ENCODE results near the gene FOXO6. TPM values are rescaled to one million over a fixed set of nuclear protein-coding genes. Genes with fewer than 3 reads are reported as not detected.

Gene FOXO6
- total RNA-seq, 1 donor: 0.31 TPM

GRCh38 chr1:41420351-41420750, 59.1 kb downstream of the FOXO6 start:
- Histone ChIP-seq H3K27me3 (ENCODE audit: insufficient read depth, low read length) (no peaks in the 10 kb centered on the region), H3K4me3 (ENCODE audit: low read length) (no peak overlapping the region), H3K4me1 (ENCODE audit: insufficient read depth, low read length) (peaks cover 8% of the 10 kb centered on the region), H3K9me3 (ENCODE audit: low read depth, low read length) (no peaks in the 10 kb centered on the region)

- H3K4me3 ChIP-seq (ENCODE audit: low read length): no peak overlapping the region
- H3K27me3 ChIP-seq (ENCODE audit: insufficient read depth, low read length): no peaks in the 10 kb centered on the region
- no peaks in the 10 kb centered on the region for H3K9me3 ChIP-seq (ENCODE audit: low read depth, low read length)
- H3K4me1 ChIP-seq (ENCODE audit: insufficient read depth, low read length): peaks cover 8% of the 10 kb centered on the region
These were observed 59.6 kb downstream of the FOXO6 start for GRCh38 chr1:41420860-41421259.

- Histone ChIP-seq H3K27me3 (ENCODE audit: insufficient read depth, low read length) (no peaks in the 10 kb centered on the region), H3K9me3 (ENCODE audit: low read depth, low read length) (no peaks in the 10 kb centered on the region), H3K4me3 (ENCODE audit: low read length) (no peak overlapping the region), H3K4me1 (ENCODE audit: insufficient read depth, low read length) (peaks cover 7% of the 10 kb centered on the region)
These were observed 61.1 kb downstream of the FOXO6 start for GRCh38 chr1:41422306-41422705.

- H3K27me3 ChIP-seq (ENCODE audit: insufficient read depth, low read length): no peaks in the 10 kb centered on the region
- no peaks in the 10 kb centered on the region for H3K9me3 ChIP-seq (ENCODE audit: low read depth, low read length)
- H3K4me3 ChIP-seq (ENCODE audit: low read length): no peak overlapping the region
- peaks cover 12% of the 10 kb centered on the region for H3K4me1 ChIP-seq (ENCODE audit: insufficient read depth, low read length)
These were observed 62.4 kb downstream of the FOXO6 start for GRCh38 chr1:41423511-41424191.

- H3K9me3 ChIP-seq (ENCODE audit: low read depth, low read length): no peaks in the 10 kb centered on the region
- peaks cover 22% of the 10 kb centered on the region for H3K4me1 ChIP-seq (ENCODE audit: insufficient read depth, low read length)
- H3K4me3 ChIP-seq (ENCODE audit: low read length): no peak overlapping the region
- H3K27me3 ChIP-seq (ENCODE audit: insufficient read depth, low read length): no peaks in the 10 kb centered on the region
These were observed 63.4 kb downstream of the FOXO6 start for GRCh38 chr1:41424581-41425118.

- Histone ChIP-seq H3K9me3 (ENCODE audit: low read depth, low read length) (no peaks in the 10 kb centered on the region), H3K4me1 (ENCODE audit: insufficient read depth, low read length) (peaks cover 24% of the 10 kb centered on the region), H3K4me3 (ENCODE audit: low read length) (no peak overlapping the region), H3K27me3 (ENCODE audit: insufficient read depth, low read length) (no peaks in the 10 kb centered on the region)
These were observed 64.1 kb downstream of the FOXO6 start for GRCh38 chr1:41425369-41425768.

- no peaks in the 10 kb centered on the region for H3K9me3 ChIP-seq (ENCODE audit: low read depth, low read length)
- H3K4me1 ChIP-seq (ENCODE audit: insufficient read depth, low read length): peaks cover 24% of the 10 kb centered on the region
- H3K27me3 ChIP-seq (ENCODE audit: insufficient read depth, low read length): no peaks in the 10 kb centered on the region
- no peak overlapping the region for H3K4me3 ChIP-seq (ENCODE audit: low read length)
These were observed 65.1 kb downstream of the FOXO6 start for GRCh38 chr1:41426201-41426890.

GRCh38 chr1:41427122-41427913, 66.1 kb downstream of the FOXO6 start:
- no peaks in the 10 kb centered on the region for H3K9me3 ChIP-seq (ENCODE audit: low read depth, low read length)
- H3K4me3 ChIP-seq (ENCODE audit: low read length): no peak overlapping the region
- no peaks in the 10 kb centered on the region for H3K27me3 ChIP-seq (ENCODE audit: insufficient read depth, low read length)
- H3K4me1 ChIP-seq (ENCODE audit: insufficient read depth, low read length): peaks cover 27% of the 10 kb centered on the region

GRCh38 chr1:41427916-41428737, 66.9 kb downstream of the FOXO6 start:
- H3K9me3 ChIP-seq (ENCODE audit: low read depth, low read length): no peaks in the 10 kb centered on the region
- peaks cover 30% of the 10 kb centered on the region for H3K4me1 ChIP-seq (ENCODE audit: insufficient read depth, low read length)
- no peaks in the 10 kb centered on the region for H3K27me3 ChIP-seq (ENCODE audit: insufficient read depth, low read length)
- no peak overlapping the region for H3K4me3 ChIP-seq (ENCODE audit: low read length)

GRCh38 chr1:41428738-41429640, 67.8 kb downstream of the FOXO6 start:
- Histone ChIP-seq H3K4me1 (ENCODE audit: insufficient read depth, low read length) (peaks cover 30% of the 10 kb centered on the region), H3K9me3 (ENCODE audit: low read depth, low read length) (no peaks in the 10 kb centered on the region), H3K27me3 (ENCODE audit: insufficient read depth, low read length) (no peaks in the 10 kb centered on the region), H3K4me3 (ENCODE audit: low read length) (no peak overlapping the region)

GRCh38 chr1:41429641-41430035, 68.4 kb downstream of the FOXO6 start:
- Histone ChIP-seq H3K4me3 (ENCODE audit: low read length) (no peak overlapping the region), H3K9me3 (ENCODE audit: low read depth, low read length) (no peaks in the 10 kb centered on the region), H3K4me1 (ENCODE audit: insufficient read depth, low read length) (peaks cover 30% of the 10 kb centered on the region), H3K27me3 (ENCODE audit: insufficient read depth, low read length) (no peaks in the 10 kb centered on the region)

GRCh38 chr1:41430069-41430468, 68.8 kb downstream of the FOXO6 start:
- Histone ChIP-seq H3K9me3 (ENCODE audit: low read depth, low read length) (no peaks in the 10 kb centered on the region), H3K4me1 (ENCODE audit: insufficient read depth, low read length) (peaks cover 30% of the 10 kb centered on the region), H3K27me3 (ENCODE audit: insufficient read depth, low read length) (no peaks in the 10 kb centered on the region), H3K4me3 (ENCODE audit: low read length) (no peak overlapping the region)

GRCh38 chr1:41430582-41430981, 69.3 kb downstream of the FOXO6 start:
- Histone ChIP-seq H3K9me3 (ENCODE audit: low read depth, low read length) (no peaks in the 10 kb centered on the region), H3K4me3 (ENCODE audit: low read length) (no peak overlapping the region), H3K27me3 (ENCODE audit: insufficient read depth, low read length) (peaks cover under 1% of the 10 kb centered on the region), H3K4me1 (ENCODE audit: insufficient read depth, low read length) (peaks cover 30% of the 10 kb centered on the region)

Measured in mononuclear cell (primary cell).